Transverse colon (tissue), 4 donors: ENCODE results near the gene GSK3B. TPM values are rescaled to one million over a fixed set of nuclear protein-coding genes. Genes with fewer than 3 reads are reported as not detected.

Source experiments
- DNase-seq: peaks from one replicate; pipeline ENCODE4 v3.0.0-alpha.2; 2019
- H3K27ac ChIP-seq, 4 donors: fragments of 200-600 bp; sonication (generic); 2 replicates each; pipeline ENCODE4 v1.5.1; 2016 to 2018; ENCODE audit warnings: inconsistent platforms in 4 of 4
- H3K27me3 ChIP-seq: fragments of 200-600 bp; sonication (generic); 2 replicates; pipeline ENCODE4 v1.5.1; 2017; ENCODE audit warnings: inconsistent platforms
- H3K36me3 ChIP-seq, 4 donors: fragments of 200-600 bp; sonication (generic); 2 replicates each; pipeline ENCODE4 v1.5.1; 2017 to 2019; ENCODE audit warnings: inconsistent platforms in 4 of 4
- H3K4me1 ChIP-seq, 4 donors: fragments of 200-600 bp; sonication (generic); 2 replicates each; pipeline ENCODE4 v1.5.1; 2017 to 2020; ENCODE audit warnings: inconsistent platforms in 4 of 4
- H3K4me3 ChIP-seq, 4 donors: fragments of 200-600 bp; sonication (generic); 1 replicate in 1 of 4; 2 replicates in 3 of 4; pipeline versions ENCODE4 v1.5.1 to v1.6.1; 2017 to 2019; ENCODE audit warnings: inconsistent platforms in 4 of 4
- H3K9me3 ChIP-seq, 2 donors: fragments of 200-600 bp; sonication (generic); 2 replicates each; pipeline ENCODE4 v1.5.1; 2017 to 2019; ENCODE audit warnings: inconsistent platforms in 2 of 2
- CTCF ChIP-seq, 5 experiments: fragments of 200-600 bp in 3 of 5; fragments of 450-650 bp in 2 of 5; sonication (generic) in 3 of 5; IDR thresholded peaks; 1 replicate in 2 of 5; 2 replicates in 3 of 5; pipeline ENCODE4 v1.5.1; 2016 to 2017; ENCODE audit warnings: antibody characterized with exemption in 5 of 5, inconsistent platforms in 3 of 5, mild to moderate bottlenecking in 2 of 5, moderate library complexity in 1 of 5
- EP300 ChIP-seq: sonication (generic); formaldehyde crosslinking; IDR thresholded peaks from one replicate; pipeline ENCODE4 v1.6.1; 2017; ENCODE audit warnings: antibody characterized with exemption, low read depth
- POLR2A ChIP-seq: fragments of 450-650 bp; IDR thresholded peaks from one replicate; pipeline ENCODE4 v1.6.1; 2016; ENCODE audit warnings: antibody characterized with exemption, mild to moderate bottlenecking, moderate library complexity
- POLR2AphosphoS5 ChIP-seq, 3 donors: sonication (generic); formaldehyde crosslinking; IDR thresholded peaks; one replicate each; pipeline ENCODE4 v1.6.1; 2016; ENCODE audit warnings: antibody characterized with exemption in 3 of 3
- WGBS, 2 donors: methylation state at CpG; one replicate each; pipeline ENCODE4 v1.1.5; 2018; ENCODE audit warnings: low coverage in 1 of 2; 5-methylcytosine and 5-hydroxymethylcytosine counted together
- in situ Hi-C, 4 donors: fragments of 200-750 bp; cut with MboI; loops; one replicate each; pipeline versions ENCODE4 v1.15.0 to v1.15.1; 2017; ENCODE audit warnings: low sequenced_read_pairs in 3 of 4, low pct_ligation_motif_present in 1 of 4, low pct_unique_long_range_greater_than_20kb in 1 of 4
- intact Hi-C: fragments of 100-400 bp; cut with DNase I; formaldehyde crosslinking; loops from one replicate; pipeline ENCODE4 v1.15.1; 2023; ENCODE audit warnings: low total_unique reads
- small RNA-seq, 4 donors: library from RNA; depleted of rRNA; stranded (forward); fragments of <200 nt; gene quantifications; one replicate each; pipeline ENCODE3, GENCODE V24; 2016
- total RNA-seq, 4 donors: library from RNA; depleted of rRNA; stranded (reverse); fragments of >200 nt; gene quantifications; one replicate each; pipeline ENCODE4 v1.1.0, GENCODE V29; 2016

GSK3B gene
- total RNA-seq, 4 donors from 2014 or later: 14.7 to 35.9 (median 24.2) TPM

- peaks cover 6 to 8% of the 10 kb centered on the region in 2 donors for H3K9me3 ChIP-seq
- no peak for TF ChIP-seq POLR2A
- no peak for TF ChIP-seq CTCF (IDR thresholded peaks at IDR 0.05)
- no peak for TF ChIP-seq POLR2AphosphoS5 (IDR thresholded peaks at IDR 0.05)
- TF ChIP-seq EP300: no peak
- H3K36me3 ChIP-seq: no peaks in the 10 kb centered on the region
- no peaks in the 10 kb centered on the region for H3K27me3 ChIP-seq
- in situ Hi-C loops (no loop called here), intact Hi-C loops (no loop called here)
- WGBS, 2 donors: 84% methylated on average over 2 of the region's 2 CpGs; no CpG with 5 or more reads in 1 of the 2 donors
- no peak for DNase-seq
- H3K27ac ChIP-seq: no peak overlapping the region
- peaks cover 4 to 16% (median 11%) of the 10 kb centered on the region in 4 donors for H3K4me1 ChIP-seq
- H3K4me3 ChIP-seq: no peak overlapping the region
These were observed 315.4 kb downstream of the GSK3B start for GRCh38 chr3:119778811-119779210.

GRCh38 chr3:119778176-119778575 is 316.1 kb downstream of the GSK3B start:
- H3K4me1 ChIP-seq: peaks cover 4 to 14% (median 10%) of the 10 kb centered on the region in 4 donors
- no peak overlapping the region for H3K27ac ChIP-seq
- no peaks in the 10 kb centered on the region for H3K27me3 ChIP-seq
- no peaks in the 10 kb centered on the region for H3K36me3 ChIP-seq
- H3K9me3 ChIP-seq: peaks cover 6 to 8% of the 10 kb centered on the region in 2 donors
- no peak for DNase-seq
- in situ Hi-C loops (no loop called here), intact Hi-C loops (no loop called here)
- TF ChIP-seq CTCF (IDR thresholded peaks at IDR 0.05) (no peak), POLR2A (no peak), EP300 (no peak), POLR2AphosphoS5 (IDR thresholded peaks at IDR 0.05) (no peak)
- no peak overlapping the region for H3K4me3 ChIP-seq
- 96 to 100% methylated on average over 1 of the region's 1 CpG for WGBS, 2 donors

GRCh38 chr3:119776304-119776703 is 317.9 kb downstream of the GSK3B start:
- Histone ChIP-seq H3K9me3 (peaks cover 6 to 8% of the 10 kb centered on the region in 2 donors), H3K27me3 (no peaks in the 10 kb centered on the region), H3K27ac (no peak overlapping the region), H3K4me1 (peaks cover 4 to 13% (median 8%) of the 10 kb centered on the region in 4 donors), H3K4me3 (no peak overlapping the region), H3K36me3 (no peaks in the 10 kb centered on the region)
- 67 to 73% methylated on average over 1 of the region's 1 CpG for WGBS, 2 donors
- in situ Hi-C loops: no loop called here
- no peak for DNase-seq
- no peak for TF ChIP-seq EP300
- TF ChIP-seq POLR2A: no peak
- TF ChIP-seq CTCF (IDR thresholded peaks at IDR 0.05): no peak
- no peak for TF ChIP-seq POLR2AphosphoS5 (IDR thresholded peaks at IDR 0.05)
- intact Hi-C loops: no loop called here

- H3K27me3 ChIP-seq: no peaks in the 10 kb centered on the region
- no peak for TF ChIP-seq POLR2A
- TF ChIP-seq CTCF (IDR thresholded peaks at IDR 0.05): no peak
- TF ChIP-seq POLR2AphosphoS5 (IDR thresholded peaks at IDR 0.05): no peak
- TF ChIP-seq EP300: no peak
- no peak overlapping the region for H3K27ac ChIP-seq
- DNase-seq: no peak
- in situ Hi-C loops: no loop called here
- H3K4me1 ChIP-seq: peaks cover 0 to 2% (median 0%) of the 10 kb centered on the region in 4 donors
- H3K4me3 ChIP-seq: no peak overlapping the region
- 20 to 52% methylated on average over 1 to 2 of the region's 2 CpGs for WGBS, 2 donors
- intact Hi-C loops: no loop called here
- no peaks in the 10 kb centered on the region for H3K36me3 ChIP-seq
- peaks cover 6 to 8% of the 10 kb centered on the region in 2 donors for H3K9me3 ChIP-seq
These were observed 319.8 kb downstream of the GSK3B start for GRCh38 chr3:119774444-119774843.

Small RNAs within 50 kb of the gene (small RNA-seq; reads per million reads assigned to genes)
- gene RN7SL397P (0 reads per million in 4 donors), gene RN7SL762P (0 reads per million in 4 donors)

Other genes with a start within 250 kb of the GSK3B start
- gene GPR156, start 190.8 kb upstream of the GSK3B start, total RNA-seq: under 1 TPM in 2 of 4 donors, not detected in 2; 0.27 to 0.48 TPM